ENCODE data around the gene SPINK5.

Gene SPINK5

DNA sequence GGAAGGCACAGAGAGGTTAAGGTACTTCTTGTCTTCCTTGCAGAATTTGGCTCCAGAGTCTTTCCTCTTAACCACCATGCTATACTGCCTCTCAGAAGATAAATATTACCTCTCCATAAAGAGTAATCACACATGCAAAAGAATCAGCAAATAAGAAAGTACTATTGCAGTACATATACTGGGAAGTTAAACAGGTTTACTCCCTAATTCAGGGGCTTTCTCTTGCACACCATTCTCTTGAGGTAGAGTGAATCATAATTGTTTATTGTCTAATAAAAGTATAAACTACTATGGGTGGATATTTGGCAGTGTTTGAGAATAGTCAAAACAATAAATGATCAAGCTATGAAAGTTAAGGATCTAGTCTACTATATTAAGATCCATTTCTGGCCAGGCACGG, 40.4 kb downstream of the SPINK5 start:
- no peak for DNase-seq

DNA sequence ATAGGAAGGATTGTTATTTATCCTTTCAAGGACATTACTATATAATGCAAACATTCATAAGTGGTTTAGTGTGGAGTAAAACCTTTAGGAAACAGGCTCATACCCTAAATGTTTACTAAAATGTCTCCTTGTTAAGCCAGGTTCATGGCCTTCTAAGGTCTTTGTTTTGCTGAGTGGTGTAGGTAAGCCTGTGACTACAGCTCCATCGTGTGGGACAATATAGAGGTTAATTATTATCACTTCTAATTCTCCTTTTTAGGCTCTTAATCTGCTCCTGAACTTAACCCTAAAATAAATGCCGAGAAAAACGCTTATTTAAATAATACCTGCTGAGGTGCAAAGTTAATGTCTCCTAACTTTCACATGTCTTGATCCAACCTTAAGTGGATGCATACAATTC, 43.8 kb downstream of the SPINK5 start:
- no peak for DNase-seq

DNA sequence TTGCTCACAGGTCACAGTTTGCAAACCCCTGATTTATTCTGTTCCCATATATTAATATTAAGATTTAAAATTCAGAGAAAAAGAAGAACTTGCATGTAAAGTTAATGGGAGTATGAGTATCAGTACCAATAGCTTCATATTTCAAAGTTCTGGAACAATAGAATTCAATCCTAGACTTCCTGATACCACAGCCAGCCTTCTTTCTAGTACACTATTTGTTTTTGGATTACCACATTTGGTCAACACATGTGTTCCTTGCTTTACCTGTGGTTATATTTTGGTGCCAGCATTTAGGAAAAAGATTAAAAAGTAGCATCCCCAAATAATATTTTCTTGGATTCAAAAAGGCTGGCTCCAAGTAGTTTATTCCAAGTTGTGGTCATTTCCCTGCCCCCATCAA, 49.5 kb downstream of the SPINK5 start:
- DNase-seq, result no peak

DNA sequence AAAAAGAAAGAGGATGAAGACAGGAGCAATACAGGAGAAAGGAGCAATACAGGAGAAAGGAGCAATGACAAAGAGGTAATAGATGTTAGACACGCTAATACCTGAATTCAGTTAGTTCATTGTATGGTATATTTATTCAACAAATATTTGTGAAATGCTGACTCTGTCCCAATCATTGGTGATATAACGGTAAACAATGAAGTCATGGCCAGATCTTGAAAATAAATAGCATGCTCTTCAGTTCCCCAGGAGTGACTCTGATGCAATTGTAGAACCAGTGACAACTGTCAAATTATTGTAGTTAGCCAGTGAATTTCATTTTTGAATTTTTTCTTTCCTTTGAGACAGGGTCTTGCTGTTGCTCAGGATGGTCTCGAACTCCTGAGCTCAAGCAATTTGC, 56.5 kb downstream of the SPINK5 start:
- DNase-seq, result no peak

DNA sequence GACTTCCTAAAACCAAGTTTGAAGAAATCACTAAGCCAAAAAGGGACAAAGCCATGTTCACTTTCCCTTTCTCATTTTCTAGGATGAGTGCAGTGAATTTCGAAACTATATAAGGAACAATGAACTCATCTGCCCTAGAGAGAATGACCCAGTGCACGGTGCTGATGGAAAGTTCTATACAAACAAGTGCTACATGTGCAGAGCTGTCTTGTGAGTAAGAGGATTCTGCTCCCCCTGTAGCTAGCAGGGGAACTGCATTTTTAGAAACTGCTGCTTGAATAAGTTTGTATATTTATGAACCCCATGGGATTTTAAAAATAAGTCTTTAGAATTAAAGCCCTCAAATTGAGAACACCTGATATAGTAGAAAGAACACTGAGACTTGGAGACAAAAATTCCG, 61.9 kb downstream of the SPINK5 start:
- DNase-seq, result no peak

DNA sequence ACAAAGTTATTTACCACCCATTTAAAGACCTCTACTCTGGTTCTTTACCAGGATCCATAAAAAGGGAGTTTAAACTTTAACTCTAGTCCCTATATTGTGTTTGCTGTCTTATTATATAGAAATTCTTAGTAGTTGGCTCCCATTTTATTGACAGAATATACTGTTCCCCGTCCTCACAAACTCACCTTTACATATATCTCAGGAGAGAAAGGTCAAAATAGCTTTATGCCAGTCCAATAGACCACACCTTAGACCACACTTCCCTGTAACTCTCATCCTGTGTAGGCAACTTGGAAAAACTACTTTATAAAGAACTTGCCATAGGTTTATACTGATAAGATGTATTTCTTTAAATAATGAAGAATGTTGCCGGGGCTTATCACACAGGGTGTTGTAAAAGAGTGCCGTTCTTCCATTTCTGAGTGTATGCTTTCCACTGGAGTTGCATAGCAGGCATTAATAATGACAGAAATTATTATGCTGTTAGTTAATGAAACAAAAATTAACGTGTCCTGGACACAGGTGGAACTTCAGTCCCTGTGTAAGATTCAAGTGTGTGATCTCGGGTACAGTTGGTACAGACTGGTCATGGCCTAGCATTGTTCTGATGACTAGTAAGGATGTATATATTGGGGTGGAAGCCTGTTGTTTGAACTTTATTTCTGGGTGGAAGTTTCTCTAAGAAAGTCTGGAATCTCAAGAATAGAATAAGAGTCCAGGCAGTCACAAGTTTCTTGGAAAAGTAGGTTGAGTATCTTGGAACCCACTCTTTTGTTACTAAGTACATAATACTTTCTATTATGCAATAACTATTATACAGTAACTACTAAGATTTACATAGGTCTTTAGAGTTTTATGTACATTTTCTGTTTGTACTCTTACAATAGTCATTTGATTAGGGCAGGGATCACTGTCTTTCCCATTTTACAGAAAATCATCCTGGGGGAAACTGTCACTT, 71.6 kb downstream of the SPINK5 start:
- DNase-seq, result no peak

DNA sequence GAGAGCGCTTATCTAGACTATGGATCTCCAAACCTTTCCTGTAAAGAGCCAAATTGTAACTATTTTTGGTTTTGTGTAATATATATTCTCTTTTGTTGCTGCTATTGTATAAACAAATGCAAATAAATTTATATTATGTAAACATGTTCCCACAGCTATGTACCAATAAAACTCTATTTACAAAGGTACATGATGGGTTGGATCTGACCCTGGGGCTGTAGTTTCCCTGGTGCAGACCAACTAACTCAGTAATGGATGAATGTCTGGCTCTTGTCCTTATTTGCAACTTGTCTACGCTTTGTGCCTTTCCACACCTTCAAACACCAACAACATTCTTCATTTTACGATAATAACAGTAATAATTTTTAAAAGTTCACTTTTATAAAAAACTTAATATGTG, 77.1 kb downstream of the SPINK5 start:
- no peak for DNase-seq

DNA sequence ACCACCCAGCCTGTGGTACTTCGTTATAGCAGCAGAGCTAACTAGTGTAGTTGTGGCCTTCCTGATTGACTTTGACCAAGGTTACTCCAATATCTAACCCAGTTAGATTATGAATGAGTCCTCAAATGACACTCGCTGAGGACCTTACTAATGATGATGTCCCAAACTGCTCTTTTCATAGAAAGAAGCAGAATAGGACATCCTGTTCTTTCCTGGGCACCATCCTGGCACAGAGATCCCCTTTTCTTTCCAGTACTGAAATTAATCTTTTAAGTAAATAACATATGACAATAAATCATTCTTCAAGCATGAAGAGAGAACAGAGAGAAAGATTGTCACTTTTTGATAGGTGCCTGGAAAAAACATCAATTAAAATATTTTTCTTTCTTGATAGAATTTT, 77.9 kb downstream of the SPINK5 start:
- no peak for DNase-seq

DNA sequence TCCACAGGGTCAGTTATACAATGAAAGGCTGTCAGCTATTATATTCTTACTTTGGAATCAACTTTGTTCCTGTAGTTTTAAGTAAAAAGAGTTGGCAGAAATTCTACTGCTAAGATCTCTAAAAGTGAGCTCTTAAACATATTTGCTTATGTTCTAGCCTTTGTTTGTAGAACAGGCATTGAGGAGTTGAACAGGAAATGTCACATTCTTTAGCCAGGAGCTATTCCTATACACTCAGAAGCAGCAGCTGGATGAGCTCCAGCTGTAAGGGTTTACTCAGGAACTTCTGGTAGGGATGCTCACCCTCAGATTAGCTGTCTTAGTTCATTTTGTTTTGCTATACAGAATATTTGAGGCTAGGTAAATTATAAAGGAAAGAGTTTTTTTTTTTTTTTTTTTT, 82.1 kb downstream of the SPINK5 start:
- DNase-seq, result no peak

DNA sequence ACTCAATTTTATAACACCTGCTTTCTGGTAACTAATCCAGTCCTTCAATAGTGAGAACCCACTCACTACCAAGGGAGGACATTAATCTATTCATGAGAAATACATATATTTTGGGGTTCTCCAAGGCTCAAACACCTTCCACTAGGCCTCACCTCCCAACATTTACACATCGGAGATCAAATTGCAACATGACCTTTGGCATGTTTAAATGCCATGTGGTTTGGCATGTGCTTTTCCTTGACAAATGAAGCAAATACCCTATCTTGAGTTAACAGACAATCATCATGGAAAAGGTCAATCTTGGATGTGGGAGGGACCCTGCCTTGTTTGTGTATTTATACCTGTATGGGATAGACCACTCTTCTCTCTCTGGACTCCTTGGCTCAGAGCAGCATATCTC, 82.7 kb downstream of the SPINK5 start:
- DNase-seq, result no peak

DNA sequence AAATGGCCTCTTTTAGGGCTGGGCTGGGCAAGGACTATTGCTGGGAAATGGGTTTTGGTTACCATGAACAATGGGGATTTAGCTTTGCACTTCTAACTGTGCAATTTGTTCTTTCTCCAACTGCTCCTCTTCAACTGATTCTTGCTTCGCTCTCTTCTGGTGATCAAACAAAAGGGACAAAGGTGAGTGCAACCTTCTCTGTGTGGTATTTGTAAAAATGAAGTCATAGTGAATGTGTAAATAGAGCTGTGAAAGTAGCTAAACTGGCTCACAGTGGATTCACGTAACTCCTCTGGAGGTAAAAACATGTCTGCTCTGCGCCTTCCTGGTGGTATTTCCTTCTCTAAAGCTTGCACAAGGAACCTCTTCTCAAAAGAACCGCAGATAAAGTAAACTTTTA, 83.6 kb downstream of the SPINK5 start:
- DNase-seq, result no peak

DNA sequence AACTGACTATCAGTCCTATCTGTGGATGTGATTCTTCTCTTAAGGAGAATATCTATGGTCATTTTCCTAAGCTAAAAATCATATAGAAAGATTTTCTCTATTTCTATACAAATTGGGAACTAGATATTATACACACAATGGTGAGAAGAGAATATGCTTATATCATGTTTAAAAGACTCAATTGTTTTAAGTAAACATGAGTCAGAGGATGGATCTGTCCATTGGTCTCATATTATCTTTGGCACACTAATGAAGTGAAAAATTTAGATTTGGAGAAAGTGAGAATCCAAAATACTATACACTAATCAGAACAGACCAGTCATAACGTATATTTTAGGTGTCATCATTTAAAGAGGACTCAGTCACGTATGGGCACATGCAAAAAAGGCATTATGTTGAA, 88.1 kb downstream of the SPINK5 start:
- DNase-seq, result no peak

DNA sequence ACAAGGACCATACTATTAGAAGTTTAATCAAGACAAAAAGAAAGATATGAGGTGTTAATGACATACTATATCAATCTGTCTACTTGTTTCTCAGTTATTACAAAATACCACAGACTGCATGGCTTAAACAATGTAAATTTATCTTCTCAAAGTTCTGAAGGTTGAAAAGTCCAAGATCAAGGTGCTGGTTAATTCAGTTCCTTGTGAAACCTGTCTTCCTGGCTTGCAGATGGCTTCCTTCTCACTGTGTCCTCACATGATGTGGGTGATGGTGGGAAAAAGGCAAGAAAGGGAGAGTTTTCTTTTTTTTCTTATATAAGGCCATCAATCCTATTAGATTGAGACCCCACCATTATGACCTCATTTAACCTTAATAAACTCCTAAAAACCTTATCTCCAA, 89.0 kb downstream of the SPINK5 start:
- DNase-seq, result no peak

DNA sequence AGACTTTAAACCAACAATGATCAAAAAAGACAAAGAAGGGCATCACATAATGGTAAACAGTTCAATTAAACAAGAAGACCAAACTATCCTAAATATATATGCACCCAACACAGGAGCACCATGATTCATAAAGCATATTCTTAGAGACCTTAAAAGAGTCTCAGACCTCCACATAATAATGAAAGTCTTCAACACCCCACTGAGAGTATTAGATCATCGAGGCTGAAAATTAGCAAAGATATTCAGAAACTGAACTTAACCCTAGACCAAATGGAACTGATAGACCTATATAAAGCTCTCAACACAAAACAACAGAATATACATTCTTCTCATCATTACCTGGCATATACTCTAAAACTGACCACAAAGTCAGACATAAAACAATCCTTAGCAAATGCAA, 92.8 kb downstream of the SPINK5 start:
- no peak for DNase-seq

DNA sequence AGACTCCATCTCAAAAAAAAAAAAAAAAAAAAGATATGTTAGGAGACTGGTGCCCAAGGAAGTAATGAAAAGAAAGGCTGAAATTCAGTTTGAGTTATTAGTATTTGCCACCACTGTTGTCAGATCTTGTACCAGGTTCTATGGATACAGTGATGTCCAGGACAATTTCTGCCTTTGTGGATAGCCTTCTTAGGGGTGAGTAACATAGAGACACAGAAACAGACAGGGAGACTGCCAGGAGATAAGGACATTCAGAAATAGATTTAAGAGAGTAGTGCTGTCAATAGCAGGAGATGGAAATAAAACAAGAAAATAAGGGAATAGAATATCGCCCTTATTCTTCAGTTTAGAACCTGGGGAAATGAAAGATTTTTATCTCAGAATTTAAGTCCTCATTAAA, 98.3 kb downstream of the SPINK5 start:
- no peak for DNase-seq

DNA sequence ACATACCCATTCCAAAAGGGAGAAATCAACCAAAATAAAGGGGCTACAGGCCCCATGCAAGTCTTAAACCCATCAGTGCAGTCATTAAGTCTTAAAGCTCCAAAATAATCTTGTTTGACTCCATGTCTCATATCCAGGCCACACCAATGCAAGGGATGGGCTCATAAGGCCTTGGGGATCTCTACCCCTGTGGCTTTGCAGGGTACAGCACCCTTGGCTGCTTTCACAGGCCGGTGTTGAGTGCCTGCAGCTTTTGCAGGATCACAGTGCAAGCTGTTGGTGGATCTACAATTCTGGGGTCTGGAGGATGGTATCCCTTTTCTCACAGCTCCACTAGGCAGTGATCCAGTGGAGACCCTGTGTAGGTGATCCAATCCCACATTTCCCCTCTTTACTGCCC, 99.6 kb downstream of the SPINK5 start:
- no peak for DNase-seq

DNA sequence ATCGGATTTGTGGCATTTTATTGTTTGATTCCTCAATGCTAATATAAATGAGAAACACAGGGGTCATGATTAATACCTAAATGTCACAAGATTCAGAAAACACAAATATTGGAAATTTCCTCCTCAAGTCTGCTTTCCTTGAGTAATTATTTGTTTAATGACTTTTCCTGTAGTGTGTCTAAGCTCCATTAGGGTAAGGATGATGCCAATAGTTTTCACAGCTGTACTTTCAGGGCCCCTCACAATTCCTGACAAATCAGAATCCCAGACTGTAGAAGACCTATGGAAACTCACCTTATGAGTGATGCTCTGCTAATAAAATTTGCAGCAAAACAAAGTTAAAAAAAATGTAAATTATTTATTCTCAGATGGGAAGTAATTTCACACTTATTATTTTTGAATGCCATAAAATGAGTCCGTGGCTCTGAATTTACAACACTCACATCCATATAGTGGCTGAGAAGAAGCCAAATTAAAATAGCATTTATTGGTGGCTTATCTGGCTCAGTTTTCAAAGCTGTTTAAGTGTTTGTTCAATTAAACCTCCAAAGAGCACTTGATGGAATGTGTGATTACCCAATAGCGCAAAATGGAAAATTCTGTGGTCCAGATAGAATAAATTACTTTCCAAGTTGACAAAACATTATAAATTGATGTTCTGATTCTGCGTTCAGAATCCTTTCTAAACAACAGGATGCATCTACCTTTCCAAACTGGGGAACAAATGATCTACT, 102.9 kb downstream of the SPINK5 start:
- no peak for DNase-seq

DNA sequence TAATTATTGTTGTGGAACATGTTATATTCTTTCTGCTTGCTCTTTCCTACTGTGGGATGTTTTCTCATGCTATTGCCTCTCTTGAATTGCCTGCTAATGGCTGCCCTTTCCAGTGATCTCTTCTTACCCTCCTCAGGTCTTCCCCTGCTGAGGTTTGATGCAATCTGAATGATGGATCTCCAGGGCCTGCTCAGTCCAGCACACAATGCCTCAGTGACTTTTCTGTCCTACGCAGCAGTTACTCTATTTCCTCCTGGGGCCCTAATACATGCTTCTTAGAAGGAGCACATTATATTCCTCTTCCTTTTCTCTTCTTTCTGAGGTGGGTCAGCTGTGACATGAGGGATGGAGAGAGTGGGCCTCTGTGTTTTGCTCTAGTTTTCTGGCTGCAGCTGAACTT, 104.5 kb downstream of the SPINK5 start, which contains the start of gene SPINK14:
TSS of gene SPINK14 (plus strand) at position 301 of the 400 bp plus-strand sequence. CDS start 1,187 bp downstream, outside the sequence.
- no peak for DNase-seq

DNA sequence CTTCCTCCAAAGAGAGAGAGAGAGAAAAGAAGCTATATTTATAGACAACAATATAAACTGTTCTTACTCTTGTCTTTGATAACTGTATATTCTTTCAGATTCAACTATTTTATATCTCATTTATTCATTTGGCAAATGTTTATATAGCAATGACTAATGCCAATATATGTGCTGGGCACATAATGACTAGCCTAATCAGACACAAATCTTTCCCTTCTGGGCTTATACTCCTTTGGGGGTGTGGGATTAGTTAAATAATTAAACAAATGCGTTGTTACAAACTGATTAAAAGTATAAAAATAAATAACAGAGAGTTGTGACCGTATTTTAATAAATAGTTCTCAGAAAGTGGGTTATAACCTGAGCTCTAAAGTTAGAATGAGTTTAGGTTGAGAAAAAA, 108.6 kb downstream of the SPINK5 start:
- no peak for DNase-seq

DNA sequence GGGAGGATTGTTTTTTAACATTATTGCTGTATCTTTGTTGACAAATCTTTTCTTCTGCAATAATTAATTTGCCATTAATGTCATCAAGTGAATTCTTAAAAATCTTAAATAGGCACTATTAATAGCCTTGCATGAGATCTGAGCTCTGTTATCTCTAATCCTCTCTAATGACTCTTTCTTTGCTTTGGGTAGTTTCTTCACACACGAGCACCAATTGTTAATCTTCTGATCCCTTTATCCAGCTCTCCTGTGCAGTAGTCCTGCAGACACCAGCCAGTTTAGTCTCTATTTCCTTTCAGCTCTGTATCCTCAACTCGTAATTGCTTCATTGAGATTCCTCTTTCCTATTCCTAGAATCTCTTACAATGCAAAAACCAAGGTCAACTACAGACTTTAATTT, 112.7 kb downstream of the SPINK5 start:
- DNase-seq, result no peak

DNA sequence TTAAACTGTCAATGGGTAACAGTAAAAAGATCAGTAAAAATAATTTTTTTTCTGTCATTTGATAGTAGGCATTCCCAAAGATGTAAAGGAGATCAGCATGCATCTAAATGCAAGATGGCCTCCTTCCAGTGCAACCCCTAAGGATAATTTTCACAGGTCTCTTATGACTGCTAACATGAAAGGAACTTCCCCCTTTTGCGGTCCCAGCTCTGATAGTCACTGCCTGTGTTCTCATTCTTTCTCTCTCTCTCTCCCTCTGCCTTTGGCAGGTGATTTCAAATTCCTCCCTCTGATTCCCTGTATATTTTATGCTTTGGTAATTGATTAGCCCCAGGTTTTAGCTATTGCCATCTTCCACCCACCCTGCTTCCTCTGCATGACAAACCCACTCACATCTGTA, 113.4 kb downstream of the SPINK5 start:
- DNase-seq, result no peak

DNA sequence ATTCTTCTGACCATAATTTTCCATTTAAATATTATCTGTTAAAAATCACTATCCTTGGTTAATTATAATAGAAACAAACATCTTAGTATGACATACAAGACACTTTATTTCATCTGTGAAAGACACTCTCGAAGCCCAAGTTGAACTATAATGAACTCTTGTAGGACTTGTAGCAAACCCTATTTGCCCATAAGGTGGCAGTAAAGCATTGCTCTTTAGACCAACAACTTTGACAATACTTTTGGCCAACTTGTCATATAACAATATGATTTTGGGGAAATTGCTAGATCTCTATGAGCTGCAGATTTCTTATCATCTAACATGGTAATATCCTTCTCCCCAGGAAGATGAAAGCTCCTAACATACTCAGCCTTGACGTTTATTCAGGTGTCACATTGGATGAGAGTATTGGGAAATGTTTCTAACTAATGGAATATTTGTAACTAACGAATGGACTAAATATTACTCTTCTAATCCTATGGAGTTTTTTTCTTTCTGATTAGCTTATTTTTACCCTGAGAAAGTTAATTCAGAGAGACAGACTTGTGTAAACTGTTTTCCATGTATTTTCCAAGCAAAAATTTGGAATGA, 115.5 kb downstream of the SPINK5 start:
- DNase-seq, result no peak

DNA sequence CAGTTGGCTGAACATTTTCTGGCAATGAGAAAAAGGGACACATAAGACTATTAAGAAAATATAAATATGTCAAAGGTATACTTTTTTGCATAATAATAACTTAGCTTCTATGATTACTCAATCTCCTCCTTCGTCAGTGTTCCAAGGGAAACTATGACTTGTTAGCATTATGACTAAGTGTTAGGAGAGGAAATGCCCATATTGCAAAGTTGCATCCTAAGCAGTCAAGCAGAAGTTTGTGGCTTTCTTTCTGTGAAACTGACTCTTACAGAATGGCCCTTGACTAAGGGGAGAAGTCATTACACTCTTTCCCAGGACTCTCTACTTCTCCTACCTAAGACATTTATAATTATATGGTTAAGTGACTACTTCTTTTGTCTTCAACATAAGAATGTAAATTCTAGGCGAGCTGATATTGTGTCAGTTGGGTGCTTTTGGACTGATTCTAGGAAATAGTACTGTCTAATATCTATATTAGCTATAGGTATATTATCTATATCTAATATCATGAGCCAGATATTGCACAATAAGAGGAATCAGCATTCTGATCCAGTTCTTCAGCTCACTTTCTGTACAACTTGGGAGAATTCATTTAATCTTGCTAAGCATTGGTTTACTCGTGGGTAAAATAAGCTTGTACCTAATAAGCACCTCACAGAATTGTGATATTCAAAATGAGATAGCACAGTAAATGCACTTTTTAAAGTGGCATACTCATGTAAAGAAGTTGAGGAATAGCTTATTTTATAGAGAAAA, 122.6 kb downstream of the SPINK5 start:
- DNase-seq, result no peak
